ENCODE results near the gene KCNQ1. TPM values are rescaled to one million over a fixed set of nuclear protein-coding genes. Genes with fewer than 3 reads are reported as not detected.

Gene KCNQ1
- total and polyA plus RNA-seq, 9 of the 15 experiments (the other 6 are each of a cell fraction or from before 2014, with no cell fraction given): 0.44 TPM; not detected in 8

DNA sequence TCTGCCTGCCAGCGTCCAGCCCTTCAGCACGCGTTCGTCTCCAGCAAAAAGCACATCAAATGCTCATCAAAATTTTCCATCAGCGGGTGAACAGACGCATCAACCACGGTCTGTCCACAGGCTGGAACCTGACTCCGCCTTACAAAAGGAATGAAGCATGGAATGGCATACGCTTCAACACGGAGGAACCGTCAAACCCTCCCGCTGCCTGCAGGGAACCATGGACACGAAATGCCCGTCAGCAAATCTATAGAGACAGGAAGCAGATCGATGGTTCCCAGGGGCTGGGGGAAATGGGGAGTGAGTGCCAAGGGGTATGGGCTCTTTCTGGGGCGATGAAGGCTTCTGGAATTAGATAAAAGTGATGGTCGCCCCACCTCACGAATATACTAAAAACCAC lies 28.0 kb upstream of the KCNQ1 start (continued):
- TF ChIP-seq, protein P1, sequence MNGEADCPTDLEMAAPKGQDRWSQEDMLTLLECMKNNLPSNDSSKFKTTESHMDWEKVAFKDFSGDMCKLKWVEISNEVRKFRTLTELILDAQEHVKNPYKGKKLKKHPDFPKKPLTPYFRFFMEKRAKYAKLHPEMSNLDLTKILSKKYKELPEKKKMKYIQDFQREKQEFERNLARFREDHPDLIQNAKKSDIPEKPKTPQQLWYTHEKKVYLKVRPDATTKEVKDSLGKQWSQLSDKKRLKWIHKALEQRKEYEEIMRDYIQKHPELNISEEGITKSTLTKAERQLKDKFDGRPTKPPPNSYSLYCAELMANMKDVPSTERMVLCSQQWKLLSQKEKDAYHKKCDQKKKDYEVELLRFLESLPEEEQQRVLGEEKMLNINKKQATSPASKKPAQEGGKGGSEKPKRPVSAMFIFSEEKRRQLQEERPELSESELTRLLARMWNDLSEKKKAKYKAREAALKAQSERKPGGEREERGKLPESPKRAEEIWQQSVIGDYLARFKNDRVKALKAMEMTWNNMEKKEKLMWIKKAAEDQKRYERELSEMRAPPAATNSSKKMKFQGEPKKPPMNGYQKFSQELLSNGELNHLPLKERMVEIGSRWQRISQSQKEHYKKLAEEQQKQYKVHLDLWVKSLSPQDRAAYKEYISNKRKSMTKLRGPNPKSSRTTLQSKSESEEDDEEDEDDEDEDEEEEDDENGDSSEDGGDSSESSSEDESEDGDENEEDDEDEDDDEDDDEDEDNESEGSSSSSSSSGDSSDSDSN (IDR thresholded peaks at IDR 0.05; ENCODE audit: borderline replicate concordance in 1 of 2, low read depth in 2 of 2, low read length in 2 of 2): no peak

DNA sequence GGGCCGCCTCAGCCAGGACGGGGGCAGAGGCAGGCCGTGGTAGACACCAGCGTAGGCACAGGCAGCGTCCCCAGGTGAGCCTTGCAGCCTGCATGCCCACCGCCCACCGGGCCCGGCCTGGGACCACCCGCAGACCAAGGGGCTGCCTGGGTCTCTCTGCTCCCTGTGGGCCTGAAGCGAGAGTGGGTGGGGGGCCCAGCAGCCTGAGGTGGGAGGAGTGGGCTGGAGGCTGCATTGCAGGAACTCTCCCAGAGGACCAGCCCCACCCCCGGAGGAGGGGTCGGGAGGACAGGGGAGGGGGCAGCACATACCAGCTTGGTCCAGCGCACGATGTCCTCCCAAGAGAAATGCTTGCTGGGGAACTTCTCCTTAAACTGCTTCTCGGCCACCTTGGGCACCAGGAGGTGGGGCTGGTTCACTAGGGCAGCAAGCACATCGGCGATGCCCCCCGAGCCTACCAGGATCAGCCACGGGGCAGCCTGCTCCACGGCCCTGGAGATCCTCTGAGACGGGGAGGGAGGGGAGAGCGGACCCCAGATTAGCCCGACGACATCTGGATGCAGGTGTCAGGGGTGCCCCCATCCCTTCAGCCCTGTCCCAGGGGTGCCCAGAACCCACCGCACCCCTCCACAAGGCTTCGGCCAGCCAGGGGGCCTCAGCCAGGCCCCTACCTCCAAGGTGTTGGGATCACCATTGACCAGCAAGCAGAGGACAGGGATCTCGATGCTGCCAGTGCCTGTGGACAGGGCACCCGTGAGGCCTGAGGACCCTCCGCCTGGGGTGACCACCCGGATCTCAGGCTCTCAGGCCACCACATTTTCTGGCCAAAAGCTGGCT lies 26.7 kb upstream of the KCNQ1 start:
- Histone ChIP-seq H3K27ac (ENCODE audit: extremely low read depth, low read depth, low read length) (no peak overlapping the region), H3K4me3 (no peak overlapping the region), H3K9ac (ENCODE audit: insufficient read depth in 1 of 2, low read depth in 2 of 2, low read length in 2 of 2) (peak overlapping the region in 1 of 2 experiments; percentile 7; a peak in 1 of 4 replicates), H3K9me3 (replicated peaks; ENCODE audit: control insufficient read depth, insufficient read depth, low read depth, low read length) (no peaks in the 10 kb centered on the region), H4K20me1 (replicated peaks; ENCODE audit: control insufficient read depth, insufficient read depth, low read length) (peaks cover 16% of the 10 kb centered on the region; the same call in 1 of the 2 replicates), H3K9me1 (ENCODE audit: control insufficient read depth, insufficient read depth, low read length) (no peaks in the 10 kb centered on the region), H3K4me2 (ENCODE audit: insufficient read depth, low read length) (no peak overlapping the region), H3K4me1 (replicated peaks in 1 of 2; ENCODE audit: control insufficient read depth in 2 of 2, insufficient read depth in 2 of 2, low read length in 2 of 2) (peaks cover 0 to 65% of the 10 kb centered on the region in 2 experiments; a peak in 3 of 5 replicates), H3K79me2 (ENCODE audit: control insufficient read depth, insufficient read depth, low read length) (no peaks in the 10 kb centered on the region), H2AFZ (ENCODE audit: low read depth, low read length) (no peak overlapping the region), H3K36me3 (ENCODE audit: control insufficient read depth, insufficient read depth, low read length) (no peaks in the 10 kb centered on the region), H3K27me3 (ENCODE audit: control insufficient read depth in 2 of 2, insufficient read depth in 2 of 2, low read length in 2 of 2) (peaks cover 5 to 58% of the 10 kb centered on the region in 2 experiments; a peak in 4 of 5 replicates)
- FAIRE-seq (no peak), DNase-seq (ENCODE audit: extremely low read depth in 1 of 4, low spot score in 3 of 4) (no peak), ATAC-seq (no peak)
- intact Hi-C loops (cut with micrococcal nuclease): no loop called here
- in situ Hi-C loops (cut with MboI): loop anchor here (5.0 kb wide), 2 partner anchors 106 to 216 kb away; no protein-coding TSS in a partner anchor
- TF ChIP-seq, protein P2, sequence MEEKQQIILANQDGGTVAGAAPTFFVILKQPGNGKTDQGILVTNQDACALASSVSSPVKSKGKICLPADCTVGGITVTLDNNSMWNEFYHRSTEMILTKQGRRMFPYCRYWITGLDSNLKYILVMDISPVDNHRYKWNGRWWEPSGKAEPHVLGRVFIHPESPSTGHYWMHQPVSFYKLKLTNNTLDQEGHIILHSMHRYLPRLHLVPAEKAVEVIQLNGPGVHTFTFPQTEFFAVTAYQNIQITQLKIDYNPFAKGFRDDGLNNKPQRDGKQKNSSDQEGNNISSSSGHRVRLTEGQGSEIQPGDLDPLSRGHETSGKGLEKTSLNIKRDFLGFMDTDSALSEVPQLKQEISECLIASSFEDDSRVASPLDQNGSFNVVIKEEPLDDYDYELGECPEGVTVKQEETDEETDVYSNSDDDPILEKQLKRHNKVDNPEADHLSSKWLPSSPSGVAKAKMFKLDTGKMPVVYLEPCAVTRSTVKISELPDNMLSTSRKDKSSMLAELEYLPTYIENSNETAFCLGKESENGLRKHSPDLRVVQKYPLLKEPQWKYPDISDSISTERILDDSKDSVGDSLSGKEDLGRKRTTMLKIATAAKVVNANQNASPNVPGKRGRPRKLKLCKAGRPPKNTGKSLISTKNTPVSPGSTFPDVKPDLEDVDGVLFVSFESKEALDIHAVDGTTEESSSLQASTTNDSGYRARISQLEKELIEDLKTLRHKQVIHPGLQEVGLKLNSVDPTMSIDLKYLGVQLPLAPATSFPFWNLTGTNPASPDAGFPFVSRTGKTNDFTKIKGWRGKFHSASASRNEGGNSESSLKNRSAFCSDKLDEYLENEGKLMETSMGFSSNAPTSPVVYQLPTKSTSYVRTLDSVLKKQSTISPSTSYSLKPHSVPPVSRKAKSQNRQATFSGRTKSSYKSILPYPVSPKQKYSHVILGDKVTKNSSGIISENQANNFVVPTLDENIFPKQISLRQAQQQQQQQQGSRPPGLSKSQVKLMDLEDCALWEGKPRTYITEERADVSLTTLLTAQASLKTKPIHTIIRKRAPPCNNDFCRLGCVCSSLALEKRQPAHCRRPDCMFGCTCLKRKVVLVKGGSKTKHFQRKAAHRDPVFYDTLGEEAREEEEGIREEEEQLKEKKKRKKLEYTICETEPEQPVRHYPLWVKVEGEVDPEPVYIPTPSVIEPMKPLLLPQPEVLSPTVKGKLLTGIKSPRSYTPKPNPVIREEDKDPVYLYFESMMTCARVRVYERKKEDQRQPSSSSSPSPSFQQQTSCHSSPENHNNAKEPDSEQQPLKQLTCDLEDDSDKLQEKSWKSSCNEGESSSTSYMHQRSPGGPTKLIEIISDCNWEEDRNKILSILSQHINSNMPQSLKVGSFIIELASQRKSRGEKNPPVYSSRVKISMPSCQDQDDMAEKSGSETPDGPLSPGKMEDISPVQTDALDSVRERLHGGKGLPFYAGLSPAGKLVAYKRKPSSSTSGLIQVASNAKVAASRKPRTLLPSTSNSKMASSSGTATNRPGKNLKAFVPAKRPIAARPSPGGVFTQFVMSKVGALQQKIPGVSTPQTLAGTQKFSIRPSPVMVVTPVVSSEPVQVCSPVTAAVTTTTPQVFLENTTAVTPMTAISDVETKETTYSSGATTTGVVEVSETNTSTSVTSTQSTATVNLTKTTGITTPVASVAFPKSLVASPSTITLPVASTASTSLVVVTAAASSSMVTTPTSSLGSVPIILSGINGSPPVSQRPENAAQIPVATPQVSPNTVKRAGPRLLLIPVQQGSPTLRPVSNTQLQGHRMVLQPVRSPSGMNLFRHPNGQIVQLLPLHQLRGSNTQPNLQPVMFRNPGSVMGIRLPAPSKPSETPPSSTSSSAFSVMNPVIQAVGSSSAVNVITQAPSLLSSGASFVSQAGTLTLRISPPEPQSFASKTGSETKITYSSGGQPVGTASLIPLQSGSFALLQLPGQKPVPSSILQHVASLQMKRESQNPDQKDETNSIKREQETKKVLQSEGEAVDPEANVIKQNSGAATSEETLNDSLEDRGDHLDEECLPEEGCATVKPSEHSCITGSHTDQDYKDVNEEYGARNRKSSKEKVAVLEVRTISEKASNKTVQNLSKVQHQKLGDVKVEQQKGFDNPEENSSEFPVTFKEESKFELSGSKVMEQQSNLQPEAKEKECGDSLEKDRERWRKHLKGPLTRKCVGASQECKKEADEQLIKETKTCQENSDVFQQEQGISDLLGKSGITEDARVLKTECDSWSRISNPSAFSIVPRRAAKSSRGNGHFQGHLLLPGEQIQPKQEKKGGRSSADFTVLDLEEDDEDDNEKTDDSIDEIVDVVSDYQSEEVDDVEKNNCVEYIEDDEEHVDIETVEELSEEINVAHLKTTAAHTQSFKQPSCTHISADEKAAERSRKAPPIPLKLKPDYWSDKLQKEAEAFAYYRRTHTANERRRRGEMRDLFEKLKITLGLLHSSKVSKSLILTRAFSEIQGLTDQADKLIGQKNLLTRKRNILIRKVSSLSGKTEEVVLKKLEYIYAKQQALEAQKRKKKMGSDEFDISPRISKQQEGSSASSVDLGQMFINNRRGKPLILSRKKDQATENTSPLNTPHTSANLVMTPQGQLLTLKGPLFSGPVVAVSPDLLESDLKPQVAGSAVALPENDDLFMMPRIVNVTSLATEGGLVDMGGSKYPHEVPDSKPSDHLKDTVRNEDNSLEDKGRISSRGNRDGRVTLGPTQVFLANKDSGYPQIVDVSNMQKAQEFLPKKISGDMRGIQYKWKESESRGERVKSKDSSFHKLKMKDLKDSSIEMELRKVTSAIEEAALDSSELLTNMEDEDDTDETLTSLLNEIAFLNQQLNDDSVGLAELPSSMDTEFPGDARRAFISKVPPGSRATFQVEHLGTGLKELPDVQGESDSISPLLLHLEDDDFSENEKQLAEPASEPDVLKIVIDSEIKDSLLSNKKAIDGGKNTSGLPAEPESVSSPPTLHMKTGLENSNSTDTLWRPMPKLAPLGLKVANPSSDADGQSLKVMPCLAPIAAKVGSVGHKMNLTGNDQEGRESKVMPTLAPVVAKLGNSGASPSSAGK (IDR thresholded peaks at IDR 0.05): no peak
- TF ChIP-seq NELFE (IDR thresholded peaks at IDR 0.05; ENCODE audit: insufficient read depth, insufficient read length): no peak
- CTCF ChIA-PET (ENCODE audit: low intra/inter-chr PET ratio): interaction anchor here (1.5 to 4.3 kb wide), 2 partner anchors 113 to 220 kb away, joined by 3 to 85 read pairs; no protein-coding TSS in a partner anchor
- WGBS (ENCODE audit: insufficient coverage, low coverage, missing lambda C conversion rate): 20% methylated on average over 15 of the region's 30 CpGs
- no TSS peak for BruUV-seq (replicated peaks)
- POLR2A ChIA-PET: interaction anchor here (0.7 to 1.5 kb wide), 4 partner anchors 13 to 520 kb away, joined by 3 to 5 read pairs (median 3); partner anchors contain the start of genes CD81 and TSSC4
